NT2/D1 (cell line): ENCODE data around the gene FAM174B.

Experiments
- DNase-seq: peaks from one replicate; pipeline ENCODE4 v3.0.0-alpha.2; 2011; ENCODE audit warnings: low read depth, low spot score
- H3K27me3 ChIP-seq: 2 replicates; pipeline ENCODE4 v1.6.0; 2011; ENCODE audit warnings: mild to moderate bottlenecking; ENCODE audit not compliant: insufficient read length, insufficient read depth
- H3K36me3 ChIP-seq: 2 replicates; pipeline ENCODE4 v1.6.1; 2011; ENCODE audit warnings: mild to moderate bottlenecking, low read length, mixed read lengths; ENCODE audit not compliant: insufficient read depth, insufficient read length
- H3K4me1 ChIP-seq: 2 replicates; pipeline ENCODE4 v1.5.1; 2011; ENCODE audit not compliant: insufficient read depth, insufficient read length
- H3K4me3 ChIP-seq: 2 replicates; pipeline ENCODE4 v1.5.1; 2011; ENCODE audit warnings: low read depth; ENCODE audit not compliant: insufficient read length
- H3K9ac ChIP-seq: 2 replicates; pipeline ENCODE4 v1.6.0; 2011; ENCODE audit warnings: low read depth; ENCODE audit not compliant: insufficient read length
- H3K9me3 ChIP-seq: 2 replicates; pipeline ENCODE4 v1.5.1; 2011; ENCODE audit warnings: mild to moderate bottlenecking, low read length; ENCODE audit not compliant: insufficient read depth
- SUZ12 ChIP-seq: IDR thresholded peaks from 2 replicates; pipeline ENCODE4 v1.6.1; 2011; ENCODE audit not compliant: insufficient read length, insufficient read depth; ENCODE audit errors: extremely low read depth
- YY1 ChIP-seq: IDR thresholded peaks from 2 replicates; pipeline ENCODE4 v1.6.1; 2011; ENCODE audit not compliant: insufficient read length, insufficient read depth
- ZNF274 ChIP-seq: IDR thresholded peaks from 2 replicates; pipeline ENCODE4 v1.6.1; 2011; ENCODE audit warnings: mild to moderate bottlenecking, low read depth, low read length

Gene FAM174B

GRCh38 chr15:92638709-92639365 is 16.7 kb downstream of the FAM174B start:
- peaks cover 22% of the 10 kb centered on the region for H3K9me3 ChIP-seq
- H3K36me3 ChIP-seq: no peaks in the 10 kb centered on the region
- H3K4me1 ChIP-seq: peaks cover 22% of the 10 kb centered on the region
- no peak for TF ChIP-seq YY1
- TF ChIP-seq ZNF274: no peak
- TF ChIP-seq SUZ12: no peak
- H3K4me3 ChIP-seq: no peak overlapping the region
- H3K27me3 ChIP-seq: no peaks in the 10 kb centered on the region
- DNase-seq: no peak
- H3K9ac ChIP-seq: no peak overlapping the region

GRCh38 chr15:92638291-92638708 is 17.3 kb downstream of the FAM174B start:
- no peak overlapping the region for H3K9ac ChIP-seq
- H3K27me3 ChIP-seq: no peaks in the 10 kb centered on the region
- no peak overlapping the region for H3K4me3 ChIP-seq
- TF ChIP-seq SUZ12 (no peak), ZNF274 (no peak), YY1 (no peak)
- H3K9me3 ChIP-seq: peaks cover 22% of the 10 kb centered on the region
- H3K36me3 ChIP-seq: no peaks in the 10 kb centered on the region
- no peak for DNase-seq
- H3K4me1 ChIP-seq: peaks cover 22% of the 10 kb centered on the region

- no peak overlapping the region for H3K4me3 ChIP-seq
These were observed 17.9 kb downstream of the FAM174B start for GRCh38 chr15:92637626-92638025.

GRCh38 chr15:92636908-92637481 is 18.6 kb downstream of the FAM174B start:
- no peak for DNase-seq
- H3K9ac ChIP-seq: no peak overlapping the region
- peaks cover 22% of the 10 kb centered on the region for H3K4me1 ChIP-seq
- no peaks in the 10 kb centered on the region for H3K27me3 ChIP-seq
- no peaks in the 10 kb centered on the region for H3K36me3 ChIP-seq
- TF ChIP-seq ZNF274 (no peak), SUZ12 (no peak), YY1 (no peak)
- H3K4me3 ChIP-seq: no peak overlapping the region
- H3K9me3 ChIP-seq: peaks cover 14% of the 10 kb centered on the region

More at GRCh38 chr15:92637626-92638025, 17.9 kb downstream of the FAM174B start:
- no peaks in the 10 kb centered on the region for H3K27me3 ChIP-seq
- no peak overlapping the region for H3K9ac ChIP-seq
- no peak for TF ChIP-seq YY1
- no peak for TF ChIP-seq SUZ12
- TF ChIP-seq ZNF274: no peak
- DNase-seq: no peak
- H3K36me3 ChIP-seq: no peaks in the 10 kb centered on the region
- peaks cover 22% of the 10 kb centered on the region for H3K4me1 ChIP-seq
- peaks cover 20% of the 10 kb centered on the region for H3K9me3 ChIP-seq

GRCh38 chr15:92636401-92636907 is 19.1 kb downstream of the FAM174B start:
- H3K4me1 ChIP-seq: peaks cover 22% of the 10 kb centered on the region
- H3K36me3 ChIP-seq: no peaks in the 10 kb centered on the region
- TF ChIP-seq YY1 (no peak), SUZ12 (no peak), ZNF274 (no peak)
- peaks cover 9% of the 10 kb centered on the region for H3K9me3 ChIP-seq
- H3K27me3 ChIP-seq: no peaks in the 10 kb centered on the region
- no peak overlapping the region for H3K9ac ChIP-seq
- no peak for DNase-seq
- H3K4me3 ChIP-seq: no peak overlapping the region

GRCh38 chr15:92634671-92635201 is 20.8 kb downstream of the FAM174B start:
- Histone ChIP-seq H3K9me3 (peaks cover 3% of the 10 kb centered on the region; the same call in 1 of the 2 replicates), H3K36me3 (peaks cover 7% of the 10 kb centered on the region), H3K4me3 (no peak overlapping the region), H3K4me1 (peaks cover 22% of the 10 kb centered on the region), H3K27me3 (no peaks in the 10 kb centered on the region), H3K9ac (no peak overlapping the region)
- TF ChIP-seq ZNF274 (no peak), SUZ12 (no peak), YY1 (no peak)
- no peak for DNase-seq

GRCh38 chr15:92634060-92634459 is 21.5 kb downstream of the FAM174B start:
- Histone ChIP-seq H3K4me1 (peaks cover 22% of the 10 kb centered on the region), H3K4me3 (no peak overlapping the region), H3K27me3 (no peaks in the 10 kb centered on the region), H3K9me3 (peaks cover 3% of the 10 kb centered on the region; the same call in 1 of the 2 replicates), H3K9ac (no peak overlapping the region), H3K36me3 (peaks cover 14% of the 10 kb centered on the region)
- DNase-seq: peak; percentile 32
- TF ChIP-seq YY1 (no peak), SUZ12 (no peak), ZNF274 (no peak)
